HFF-Myc (cell line): ENCODE results near the gene PDX1.

Experiments
- DNase-seq: peaks from one replicate; pipeline ENCODE4 v3.0.0-alpha.2; 2011; ENCODE audit warnings: low read depth; ENCODE audit errors: extremely low read depth
- H3K4me3 ChIP-seq: replicated peaks from 2 replicates; pipeline ENCODE4 v1.5.1; 2011; ENCODE audit warnings: low read depth, mild to moderate bottlenecking, control low read depth, low read length
- CTCF ChIP-seq: IDR thresholded peaks from 2 replicates; pipeline ENCODE4 v1.5.1; 2012; ENCODE audit warnings: mild to moderate bottlenecking, low read depth, low read length, control low read depth; ENCODE audit errors: missing control alignments

The PDX1 gene

GRCh38 chr13:27907121-27907787, 12.5 kb upstream of the PDX1 start:
- no peak for DNase-seq

GRCh38 chr13:27909378-27909777, 10.4 kb upstream of the PDX1 start:
- no peak overlapping the region for H3K4me3 ChIP-seq
- no peak for DNase-seq
- TF ChIP-seq CTCF = no peak

More at GRCh38 chr13:27907121-27907787, 12.5 kb upstream of the PDX1 start:
- no peak for TF ChIP-seq CTCF
- H3K4me3 ChIP-seq = no peak overlapping the region

GRCh38 chr13:27911521-27911920, 8.3 kb upstream of the PDX1 start:
- no peak for TF ChIP-seq CTCF
- H3K4me3 ChIP-seq = no peak overlapping the region
- DNase-seq = no peak

- H3K4me3 ChIP-seq = no peak overlapping the region
- no peak for TF ChIP-seq CTCF
- no peak for DNase-seq
Observed at GRCh38 chr13:27913160-27913559, 6.6 kb upstream of the PDX1 start.

GRCh38 chr13:27915301-27916207, 4.2 kb upstream of the PDX1 start:
- no peak for DNase-seq
- H3K4me3 ChIP-seq = no peak overlapping the region
- TF ChIP-seq CTCF = no peak

GRCh38 chr13:27917121-27917947, 2.5 kb upstream of the PDX1 start:
- H3K4me3 ChIP-seq = no peak overlapping the region
- TF ChIP-seq CTCF = no peak
- DNase-seq = no peak
